AG10803 (cell line): ENCODE measurements around the gene UBC.
"Not testable (repeated sequence)": the region's sequence is repeated elsewhere in the genome, so short reads cannot be mapped to it uniquely, and the experiment has no call there.

Experiments
- DNase-seq: peaks from one replicate; pipeline ENCODE4 v3.0.0; 2010; ENCODE audit warnings: low read depth
- H3K4me3 ChIP-seq: 2 replicates; pipeline ENCODE4 v1.5.1; 2011; ENCODE audit warnings: mild to moderate bottlenecking, low read length, control low read depth
- TF ChIP-seq, protein P1 (sequence below): conservative IDR thresholded peaks from 2 replicates; pipeline ENCODE4 v1.5.1; 2011; ENCODE audit warnings: mild to moderate bottlenecking, low read length, control low read depth, inconsistent platforms

Gene UBC

DNA sequence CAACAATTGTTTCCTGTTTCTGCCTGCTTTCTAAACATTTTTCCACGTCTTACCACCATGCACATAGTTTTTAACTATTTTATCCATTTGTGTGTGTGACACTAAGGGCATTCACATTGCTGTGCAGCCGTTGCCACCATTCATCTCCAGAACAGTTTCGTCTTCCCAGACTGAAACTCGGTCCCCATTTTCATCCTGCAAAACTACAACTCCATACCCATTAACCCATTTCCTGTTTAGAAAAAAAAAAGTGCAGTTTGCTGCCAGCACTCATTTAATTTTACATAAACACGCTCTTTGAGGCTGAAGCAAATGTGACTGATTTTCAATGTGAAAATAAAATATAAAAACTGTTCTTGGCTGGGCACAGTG is 15.5 kb downstream of the UBC start:
- no peak overlapping the region for H3K4me3 ChIP-seq
- TF ChIP-seq, protein P1, sequence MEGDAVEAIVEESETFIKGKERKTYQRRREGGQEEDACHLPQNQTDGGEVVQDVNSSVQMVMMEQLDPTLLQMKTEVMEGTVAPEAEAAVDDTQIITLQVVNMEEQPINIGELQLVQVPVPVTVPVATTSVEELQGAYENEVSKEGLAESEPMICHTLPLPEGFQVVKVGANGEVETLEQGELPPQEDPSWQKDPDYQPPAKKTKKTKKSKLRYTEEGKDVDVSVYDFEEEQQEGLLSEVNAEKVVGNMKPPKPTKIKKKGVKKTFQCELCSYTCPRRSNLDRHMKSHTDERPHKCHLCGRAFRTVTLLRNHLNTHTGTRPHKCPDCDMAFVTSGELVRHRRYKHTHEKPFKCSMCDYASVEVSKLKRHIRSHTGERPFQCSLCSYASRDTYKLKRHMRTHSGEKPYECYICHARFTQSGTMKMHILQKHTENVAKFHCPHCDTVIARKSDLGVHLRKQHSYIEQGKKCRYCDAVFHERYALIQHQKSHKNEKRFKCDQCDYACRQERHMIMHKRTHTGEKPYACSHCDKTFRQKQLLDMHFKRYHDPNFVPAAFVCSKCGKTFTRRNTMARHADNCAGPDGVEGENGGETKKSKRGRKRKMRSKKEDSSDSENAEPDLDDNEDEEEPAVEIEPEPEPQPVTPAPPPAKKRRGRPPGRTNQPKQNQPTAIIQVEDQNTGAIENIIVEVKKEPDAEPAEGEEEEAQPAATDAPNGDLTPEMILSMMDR, result no peak
- DNase-seq, result no peak

DNA sequence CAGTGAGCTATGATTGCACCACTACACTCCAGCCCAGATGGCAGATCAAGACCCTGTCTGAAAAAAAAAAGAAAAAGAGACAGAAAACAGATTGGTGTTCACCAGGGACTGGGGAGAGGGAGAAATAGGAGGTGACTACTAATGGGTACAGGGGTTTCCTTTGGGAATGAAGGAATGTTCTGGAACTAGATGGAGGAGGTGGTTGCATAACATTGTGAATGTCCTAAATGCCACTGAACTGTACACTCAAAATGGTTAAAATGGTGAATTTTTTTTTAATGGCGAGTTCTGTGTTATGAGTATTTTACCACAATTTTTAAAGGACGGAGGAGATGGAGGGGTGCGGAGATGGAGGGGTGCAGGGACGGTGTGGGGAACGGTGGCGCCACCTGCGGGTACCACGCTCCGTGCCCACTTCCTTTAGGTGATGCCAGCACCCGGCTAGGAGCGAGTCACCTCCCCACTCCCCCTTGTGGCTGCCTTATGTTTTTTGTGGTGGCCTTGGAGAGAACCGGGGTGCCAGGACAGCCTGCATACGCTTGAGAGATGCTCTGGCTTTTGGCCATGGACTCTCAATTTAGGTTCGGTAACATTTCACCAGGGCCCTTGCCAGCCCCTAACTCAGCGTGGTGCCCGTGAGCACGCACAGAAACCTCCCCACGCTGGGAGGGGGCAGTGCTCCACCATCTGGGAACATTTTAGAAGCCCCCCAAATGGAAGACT is 16.1 kb downstream of the UBC start:
- DNase-seq, result no peak
- no peak overlapping the region for H3K4me3 ChIP-seq
- TF ChIP-seq, protein P1, result peak; percentile 49

DNA sequence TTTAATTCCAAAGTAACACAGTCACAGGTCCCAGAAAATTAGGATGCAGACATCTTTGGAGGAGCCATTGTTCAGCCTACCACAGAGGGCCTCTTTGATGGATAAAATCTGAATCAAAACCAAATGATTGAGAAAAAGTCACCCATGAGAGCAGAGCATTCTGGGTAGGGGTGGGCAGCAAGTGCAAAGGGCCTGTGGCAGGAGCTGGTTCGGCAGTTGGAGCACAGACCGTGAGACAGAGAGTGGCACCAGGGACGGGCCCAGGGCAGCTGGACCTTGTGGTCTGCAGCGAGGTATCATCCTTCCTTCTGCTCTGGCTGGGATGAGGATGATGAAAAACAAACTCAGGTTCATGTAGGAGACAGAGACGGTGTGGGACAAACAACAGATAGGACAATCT is 18.0 kb downstream of the UBC start:
- DNase-seq, result no peak
- H3K4me3 ChIP-seq, result no peak overlapping the region
- TF ChIP-seq, protein P1, result no peak

DNA sequence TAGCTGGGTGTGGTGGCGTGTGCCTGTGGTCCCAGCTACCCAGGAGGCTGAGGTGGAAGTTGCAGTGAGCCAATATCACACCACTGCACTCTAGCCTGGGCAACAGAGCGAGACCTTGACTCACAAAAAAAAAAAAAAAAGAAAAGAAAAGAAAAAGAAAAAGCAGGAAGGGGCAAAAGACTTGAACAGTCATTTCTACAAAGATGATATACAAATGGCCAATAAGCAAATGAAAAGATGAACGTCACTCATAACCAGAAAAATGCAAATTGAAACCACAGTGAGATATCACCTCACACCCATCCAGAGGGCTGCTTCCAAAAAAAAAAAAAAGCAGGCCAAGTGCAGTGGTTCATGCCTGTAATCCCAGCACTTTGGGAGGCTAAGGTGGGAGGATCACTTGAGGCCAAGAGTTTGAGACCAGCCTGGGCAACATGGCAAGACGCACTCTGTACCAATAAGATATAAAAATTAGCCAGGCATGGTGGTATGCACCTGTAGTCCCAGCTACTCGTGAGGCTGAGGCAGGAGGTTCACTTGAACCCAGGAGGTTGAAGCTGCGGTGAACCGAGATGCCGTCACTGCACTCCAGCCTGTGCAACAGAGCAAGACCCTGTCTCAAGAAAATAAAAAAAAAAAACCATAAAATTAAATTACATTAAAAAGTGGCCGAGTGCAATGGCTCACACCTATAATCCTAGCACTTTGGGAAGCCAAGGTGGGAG is 20.5 kb downstream of the UBC start:
- no peak overlapping the region for H3K4me3 ChIP-seq
- TF ChIP-seq, protein P1, result no peak
- DNase-seq, result no peak

DNA sequence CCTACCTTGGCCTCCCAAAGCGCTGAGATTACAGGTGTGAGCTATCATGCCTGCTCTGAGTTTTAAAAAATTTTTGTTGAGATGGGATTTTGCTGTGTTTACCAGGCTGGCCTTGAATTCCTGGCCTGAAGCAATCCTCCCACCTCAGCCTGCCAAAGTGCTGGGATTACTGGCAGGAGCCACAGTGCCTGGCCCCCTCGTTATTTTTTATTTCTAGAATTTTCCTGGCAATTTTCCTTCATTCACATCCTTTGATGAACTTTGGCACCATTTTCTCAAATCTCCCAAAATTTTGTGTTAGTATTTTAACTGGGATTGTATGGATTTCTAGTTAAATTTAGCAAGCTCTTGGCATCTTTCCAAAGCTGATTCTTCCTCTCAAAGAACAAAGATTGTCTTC is 26.2 kb downstream of the UBC start:
- no peak for DNase-seq
- no peak overlapping the region for H3K4me3 ChIP-seq
- TF ChIP-seq, protein P1, result no peak

DNA sequence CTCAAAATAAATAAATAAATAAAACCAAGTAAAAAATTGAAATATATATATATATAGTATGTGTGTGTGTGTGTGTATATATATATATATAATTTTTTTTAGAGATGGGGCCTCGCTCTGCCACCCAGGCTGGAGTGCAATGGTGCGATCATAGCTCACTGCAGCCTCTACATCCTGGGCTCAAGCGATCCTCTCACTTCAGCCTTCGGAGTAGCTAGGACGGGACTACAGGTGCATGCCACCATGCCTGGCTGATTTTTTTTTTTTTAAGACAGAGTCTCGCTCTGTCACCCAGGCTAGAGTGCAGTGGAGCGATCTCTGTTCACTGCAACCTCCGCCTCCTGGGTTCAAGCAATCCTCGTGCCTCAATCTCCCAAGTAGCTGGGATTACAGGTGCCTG is 26.7 kb downstream of the UBC start:
- H3K4me3 ChIP-seq, DNase-seq: not testable (repeated sequence)

DNA sequence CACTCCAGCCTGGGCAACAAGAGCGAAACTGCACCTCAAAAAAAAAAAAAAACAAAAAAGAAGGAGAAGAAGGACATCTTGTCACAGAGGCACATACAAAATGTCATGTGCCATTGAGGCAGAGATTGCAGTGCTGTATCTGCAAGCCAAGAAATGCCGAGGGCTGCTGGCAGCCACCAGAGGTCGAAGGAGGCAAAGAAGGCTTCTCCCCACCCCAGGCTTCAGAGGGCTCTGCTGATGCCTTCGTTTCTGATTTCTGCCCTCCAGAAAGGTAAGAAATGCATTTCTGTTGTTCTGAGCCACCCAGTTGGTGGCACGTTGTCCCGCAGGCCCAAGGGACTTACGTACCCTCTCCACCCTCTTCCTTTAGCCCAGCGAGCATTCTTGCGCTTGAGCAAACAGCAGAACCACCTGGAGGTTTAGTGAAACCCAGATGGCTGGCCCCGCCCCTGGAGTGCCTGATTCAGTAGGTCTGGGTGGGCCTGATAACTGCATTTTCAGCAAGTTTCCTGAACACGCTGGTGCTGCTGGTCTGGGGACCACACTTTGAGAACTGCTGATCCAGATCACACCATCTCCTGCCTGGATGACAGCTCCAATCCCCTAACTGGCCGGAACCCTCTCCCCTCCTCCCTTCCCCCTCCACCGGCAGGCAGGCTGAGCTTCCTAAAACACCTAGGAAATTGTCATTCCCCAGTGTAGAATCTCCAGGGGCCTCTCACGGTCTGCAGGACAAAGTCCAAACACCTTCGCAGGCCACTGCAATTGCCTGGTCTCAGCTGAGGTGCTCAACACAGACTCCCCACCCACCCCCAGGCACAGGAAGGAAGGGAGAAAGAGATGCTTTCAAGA is 29.6 kb downstream of the UBC start:
- H3K4me3 ChIP-seq, result no peak overlapping the region
- TF ChIP-seq, protein P1, result no peak
- no peak for DNase-seq
